ENCODE results near the gene MATN3. TPM values are rescaled to one million over a fixed set of nuclear protein-coding genes. Genes with fewer than 3 reads are reported as not detected.

Gene MATN3, protein sequence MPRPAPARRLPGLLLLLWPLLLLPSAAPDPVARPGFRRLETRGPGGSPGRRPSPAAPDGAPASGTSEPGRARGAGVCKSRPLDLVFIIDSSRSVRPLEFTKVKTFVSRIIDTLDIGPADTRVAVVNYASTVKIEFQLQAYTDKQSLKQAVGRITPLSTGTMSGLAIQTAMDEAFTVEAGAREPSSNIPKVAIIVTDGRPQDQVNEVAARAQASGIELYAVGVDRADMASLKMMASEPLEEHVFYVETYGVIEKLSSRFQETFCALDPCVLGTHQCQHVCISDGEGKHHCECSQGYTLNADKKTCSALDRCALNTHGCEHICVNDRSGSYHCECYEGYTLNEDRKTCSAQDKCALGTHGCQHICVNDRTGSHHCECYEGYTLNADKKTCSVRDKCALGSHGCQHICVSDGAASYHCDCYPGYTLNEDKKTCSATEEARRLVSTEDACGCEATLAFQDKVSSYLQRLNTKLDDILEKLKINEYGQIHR
- total RNA-seq (2016; rRNA removed; fragmentation: Illumina TruSeq; extraction: Trizol), result 19.2 and 36.1 TPM in 2 replicates
- 2.3 and 3.4 TPM in 2 replicates for total RNA-seq (2016; cell fraction: cytosol; rRNA removed; fragmentation: Illumina TruSeq; extraction: Trizol; ENCODE audit: low read depth)
- 16.3 and 36.5 TPM in 2 replicates for total RNA-seq (2016; cell fraction: insoluble cytoplasmic fraction; rRNA removed; fragmentation: Illumina TruSeq; extraction: Trizol)
- 10.9 and 12.3 TPM in 2 replicates for total RNA-seq (2016; cell fraction: membrane; rRNA removed; fragmentation: Illumina TruSeq; extraction: Trizol)
- total RNA-seq (2016; cell fraction: nucleus; rRNA removed; fragmentation: Illumina TruSeq; extraction: Trizol), result 68.9 and 81.8 TPM in 2 replicates
- polyA plus RNA-seq (2011; rRNA removed), result 191 and 208 TPM in 2 replicates
- 101 and 153 TPM in 2 replicates for polyA plus RNA-seq (2011; cell fraction: cytosol; rRNA removed)
- polyA plus RNA-seq (2011; cell fraction: nucleus; rRNA removed), result 157 and 160 TPM in 2 replicates
- 109 and 194 TPM in 2 replicates for polyA plus RNA-seq (2012)
- 4.3 and 4.6 TPM in 2 replicates for polyA plus RNA-seq (2016; cell fraction: cytosol; fragmentation: Illumina TruSeq; extraction: Trizol; ENCODE audit: low read depth)
- polyA plus RNA-seq (2016; cell fraction: insoluble cytoplasmic fraction; fragmentation: Illumina TruSeq; extraction: Trizol; ENCODE audit: low read depth), result 26.1 and 30.5 TPM in 2 replicates
- 9.4 and 10.7 TPM in 2 replicates for polyA plus RNA-seq (2016; cell fraction: membrane; fragmentation: Illumina TruSeq; extraction: Trizol; ENCODE audit: low read depth)
- polyA plus RNA-seq (2016; cell fraction: nucleus; fragmentation: Illumina TruSeq; extraction: Trizol; ENCODE audit: insufficient read depth, low read depth), result 150 and 151 TPM in 2 replicates
- polyA minus RNA-seq (2011; rRNA and poly(A)+ RNA removed; ENCODE audit: low replicate concordance), result 0.14 and 109 TPM in 2 replicates
- polyA minus RNA-seq (2011; cell fraction: cytosol; rRNA and poly(A)+ RNA removed), result 73.2 and 97.4 TPM in 2 replicates
- 125 and 126 TPM in 2 replicates for polyA minus RNA-seq (2011; cell fraction: nucleus; rRNA and poly(A)+ RNA removed)
- percentile 94 among the genes with signal in this experiment for Bru-seq, nascent RNA
- percentile 94 among the genes with signal in this experiment for BruChase-seq, experiment 1, labeled RNA remaining after a 6-hour chase
- BruChase-seq, experiment 2, labeled RNA remaining after a 2-hour chase, result percentile 94 among the genes with signal in this experiment
- long read RNA-seq, experiment 1, transcript MATN3-202 (7 exons, 1,443 nt), result minor isoform, 6 of 86 reads
- long read RNA-seq, experiment 1, transcript MATN3-201 (8 exons, 2,524 nt), result major isoform, 66 of 86 reads
- long read RNA-seq, experiment 1, partial matches to known transcripts, result 11 of 86 reads
- long read RNA-seq, experiment 1, other reads (novel, unspliced or antisense), result 3 of 86 reads
- long read RNA-seq, experiment 2, transcript MATN3-201 (8 exons, 2,524 nt), result major isoform, 55 of 264 reads
- long read RNA-seq, experiment 2, partial matches to known transcripts, result 32 of 264 reads
- long read RNA-seq, experiment 2, other reads (novel, unspliced or antisense), result 175 of 264 reads

DNA sequence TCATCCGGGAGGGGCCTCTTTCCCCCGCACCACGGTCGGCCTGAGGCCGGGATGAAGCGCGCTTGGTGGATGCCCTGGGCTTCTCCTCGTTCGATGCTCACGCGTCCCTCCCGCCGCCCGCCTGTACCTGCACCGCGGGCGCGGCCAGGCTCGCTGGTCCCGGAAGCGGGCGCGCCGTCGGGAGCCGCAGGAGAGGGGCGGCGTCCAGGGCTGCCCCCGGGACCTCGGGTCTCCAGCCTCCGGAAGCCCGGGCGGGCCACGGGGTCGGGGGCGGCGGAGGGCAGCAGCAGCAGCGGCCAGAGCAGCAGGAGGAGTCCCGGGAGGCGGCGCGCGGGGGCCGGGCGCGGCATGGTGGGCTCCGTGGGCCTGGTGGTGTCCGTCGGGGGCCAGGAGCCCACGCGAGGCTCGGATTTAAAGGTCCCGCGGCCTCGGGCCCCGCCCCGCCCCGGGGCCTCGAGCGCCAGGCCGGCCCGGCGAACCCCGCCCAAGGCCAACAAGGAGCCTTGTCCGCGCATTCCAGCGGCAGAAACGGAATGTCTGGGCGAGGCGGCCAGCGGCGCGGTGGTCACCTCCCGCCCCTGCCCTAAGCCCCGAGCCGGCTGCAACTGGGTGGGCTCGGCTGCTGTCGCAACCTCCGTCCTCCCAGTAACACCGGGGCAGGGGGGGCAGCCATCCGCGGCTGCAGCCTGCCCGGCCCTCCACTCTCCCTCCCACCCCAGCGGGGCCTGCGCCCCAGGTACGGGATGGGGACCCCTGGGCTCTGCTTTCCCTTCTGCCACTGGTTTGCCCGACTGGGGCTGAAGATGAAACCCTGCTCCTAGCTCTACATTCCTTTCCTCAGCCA is at the start of gene MATN3:
Gene MATN3, minus strand, starts transcription at position 387 of the 844 bp plus-strand sequence. Its CDS starts 37 bp downstream, at position 350.
- DNase-seq (ENCODE audit: low spot score) (peak; percentile 68), ATAC-seq (peak; percentile 81), FAIRE-seq (no peak)
- intact Hi-C loops (cut with micrococcal nuclease; ENCODE audit: unreplicated experiment) (loop anchor here (1.0 kb wide), 1 partner anchor 56 kb away; no protein-coding TSS in a partner anchor), in situ Hi-C loops (cut with HindIII; ENCODE audit: extremely low pct_ligation_motif_present, low pct_unique_long_range_greater_than_20kb) (loop anchor here (5.0 kb wide), 1 partner anchor 80 kb away; no protein-coding TSS in a partner anchor)
- no TSS peak for BruUV-seq (replicated peaks)
- WGBS (ENCODE audit: low lambda C conversion rate), result 2% methylated on average over 39 of the region's 87 CpGs
- ChIA-PET POLR2A (interaction anchor here (0.9 to 8.9 kb wide), 14 partner anchors 10 to 434 kb away, joined by 3 to 109 read pairs (median 4); partner anchors contain the start of genes LAPTM4A, RHOB and WDR35), CTCF (ENCODE audit: low intra/inter-chr PET ratio, low total read pairs) (interaction anchor here (1.1 to 1.4 kb wide), 2 partner anchors 57 to 81 kb away, joined by 3 to 4 read pairs; no protein-coding TSS in a partner anchor)
- H3K36me3 ChIP-seq (replicated peaks in 1 of 2; ENCODE audit: control insufficient read depth in 1 of 2, insufficient read depth in 2 of 2, low read length in 2 of 2), result no peaks in the 10 kb centered on the region
- H4K20me1 ChIP-seq (ENCODE audit: insufficient read depth, low read length), result no peaks in the 10 kb centered on the region
- H3K4me1 ChIP-seq (ENCODE audit: insufficient read depth, low read length), result peaks cover 84% of the 10 kb centered on the region
- no peaks in the 10 kb centered on the region; a peak in 1 of 5 replicates for H3K27me3 ChIP-seq (ENCODE audit: control insufficient read depth in 1 of 2, insufficient read depth in 2 of 2, low read length in 2 of 2)
- no peaks in the 10 kb centered on the region for H3K9me3 ChIP-seq (ENCODE audit: low read length)
- peak within 1 kb of the TSS; percentile 51 for H2AFZ ChIP-seq (ENCODE audit: low read length)
- peak within 1 kb of the TSS; percentile 72 for H3K27ac ChIP-seq (ENCODE audit: extremely low read length, insufficient read depth, low read length)
- H3K4me2 ChIP-seq (ENCODE audit: low read depth, low read length), result peak within 1 kb of the TSS; percentile 95
- peak within 1 kb of the TSS; percentile 83 for H3K9ac ChIP-seq (ENCODE audit: insufficient read depth, low read depth, low read length)
- H3K4me3 ChIP-seq (replicated peaks in 1 of 3; ENCODE audit: insufficient read depth in 1 of 3, low read depth in 2 of 3, low read length in 3 of 3), result peak within 1 kb of the TSS; percentile 71 to 89 (median 71)
- peaks cover 27% of the 10 kb centered on the region for H3K79me2 ChIP-seq (ENCODE audit: insufficient read depth, low read length)
- TF ChIP-seq ZNF225 (CRISPR knock-in tag; IDR thresholded peaks at IDR 0.05) (0 out of 2 replicates have a peak, but pooled peaks have one; percentile 42), CBX5 (CRISPR knock-in tag; IDR thresholded peaks at IDR 0.05; ENCODE audit: borderline replicate concordance) (0 out of 2 replicates have a peak, but pooled peaks have one; percentile 24), SP2 (CRISPR knock-in tag; IDR thresholded peaks at IDR 0.05) (0 out of 2 replicates have a peak, but pooled peaks have one; percentile 31), ZNF264 (CRISPR knock-in tag; IDR thresholded peaks at IDR 0.05) (0 out of 2 replicates have a peak, but pooled peaks have one; percentile 63), AGO2 (optimal IDR thresholded peaks at IDR 0.05; ENCODE audit: low read depth, low read length) (peak; percentile 57), RBM39 (IDR thresholded peaks at IDR 0.05; ENCODE audit: low read depth, low read length, poor library complexity, severe bottlenecking) (no peak), FOXM1 (CRISPR knock-in tag; IDR thresholded peaks at IDR 0.05) (no peak), HHEX (CRISPR knock-in tag; IDR thresholded peaks at IDR 0.05) (no peak)
- TF ChIP-seq, protein P1, sequence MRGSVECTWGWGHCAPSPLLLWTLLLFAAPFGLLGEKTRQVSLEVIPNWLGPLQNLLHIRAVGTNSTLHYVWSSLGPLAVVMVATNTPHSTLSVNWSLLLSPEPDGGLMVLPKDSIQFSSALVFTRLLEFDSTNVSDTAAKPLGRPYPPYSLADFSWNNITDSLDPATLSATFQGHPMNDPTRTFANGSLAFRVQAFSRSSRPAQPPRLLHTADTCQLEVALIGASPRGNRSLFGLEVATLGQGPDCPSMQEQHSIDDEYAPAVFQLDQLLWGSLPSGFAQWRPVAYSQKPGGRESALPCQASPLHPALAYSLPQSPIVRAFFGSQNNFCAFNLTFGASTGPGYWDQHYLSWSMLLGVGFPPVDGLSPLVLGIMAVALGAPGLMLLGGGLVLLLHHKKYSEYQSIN (CRISPR knock-in tag; IDR thresholded peaks at IDR 0.05; ENCODE audit: borderline replicate concordance), result no peak
- TF ChIP-seq, protein P2, sequence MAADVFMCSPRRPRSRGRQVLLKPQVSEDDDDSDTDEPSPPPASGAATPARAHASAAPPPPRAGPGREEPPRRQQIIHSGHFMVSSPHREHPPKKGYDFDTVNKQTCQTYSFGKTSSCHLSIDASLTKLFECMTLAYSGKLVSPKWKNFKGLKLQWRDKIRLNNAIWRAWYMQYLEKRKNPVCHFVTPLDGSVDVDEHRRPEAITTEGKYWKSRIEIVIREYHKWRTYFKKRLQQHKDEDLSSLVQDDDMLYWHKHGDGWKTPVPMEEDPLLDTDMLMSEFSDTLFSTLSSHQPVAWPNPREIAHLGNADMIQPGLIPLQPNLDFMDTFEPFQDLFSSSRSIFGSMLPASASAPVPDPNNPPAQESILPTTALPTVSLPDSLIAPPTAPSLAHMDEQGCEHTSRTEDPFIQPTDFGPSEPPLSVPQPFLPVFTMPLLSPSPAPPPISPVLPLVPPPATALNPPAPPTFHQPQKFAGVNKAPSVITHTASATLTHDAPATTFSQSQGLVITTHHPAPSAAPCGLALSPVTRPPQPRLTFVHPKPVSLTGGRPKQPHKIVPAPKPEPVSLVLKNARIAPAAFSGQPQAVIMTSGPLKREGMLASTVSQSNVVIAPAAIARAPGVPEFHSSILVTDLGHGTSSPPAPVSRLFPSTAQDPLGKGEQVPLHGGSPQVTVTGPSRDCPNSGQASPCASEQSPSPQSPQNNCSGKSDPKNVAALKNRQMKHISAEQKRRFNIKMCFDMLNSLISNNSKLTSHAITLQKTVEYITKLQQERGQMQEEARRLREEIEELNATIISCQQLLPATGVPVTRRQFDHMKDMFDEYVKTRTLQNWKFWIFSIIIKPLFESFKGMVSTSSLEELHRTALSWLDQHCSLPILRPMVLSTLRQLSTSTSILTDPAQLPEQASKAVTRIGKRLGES (CRISPR knock-in tag; IDR thresholded peaks at IDR 0.05; ENCODE audit: borderline replicate concordance), result no peak

Data from HepG2 (cell line).